ENCODE results near the gene PLCL2. TPM values are rescaled to one million over a fixed set of nuclear protein-coding genes. Genes with fewer than 3 reads are reported as not detected.

The PLCL2 gene
- total and polyA plus RNA-seq, 10 of the 15 experiments (the other 5 are each of a cell fraction or from before 2014, with no cell fraction given) = 7.5 to 37.3 (median 21.7) TPM

GRCh38 chr3:16929311-16929710, 44.6 kb downstream of the PLCL2 start:
- H3K9me3 ChIP-seq (replicated peaks; ENCODE audit: control insufficient read depth, insufficient read depth, low read length) = peaks cover 14% of the 10 kb centered on the region
- H3K27ac ChIP-seq (ENCODE audit: control insufficient read depth, insufficient read depth) = peak overlapping the region; percentile 63
- RAD21 ChIA-PET (ENCODE audit: unreplicated experiment) = interaction anchor here (0.7 to 3.4 kb wide), 2 partner anchors 11 to 21 kb away, joined by 3 to 34 read pairs; no protein-coding TSS in a partner anchor
- DNase-seq (ENCODE audit: low read depth, low spot score) (no peak), FAIRE-seq (no peak), ATAC-seq (no peak)
- CTCF ChIA-PET = interaction anchor here (0.6 to 3.5 kb wide), 5 partner anchors 12 to 1669 kb away, joined by 3 to 52 read pairs (median 12); no protein-coding TSS in a partner anchor
- H4K20me1 ChIP-seq (ENCODE audit: control insufficient read depth, insufficient read depth) = no peaks in the 10 kb centered on the region
- peaks cover 83% of the 10 kb centered on the region for H3K79me2 ChIP-seq (ENCODE audit: control insufficient read depth, insufficient read depth, low read length)
- peaks cover 67% of the 10 kb centered on the region for H3K4me1 ChIP-seq (ENCODE audit: control insufficient read depth, insufficient read depth, low read length)
- intact Hi-C loops (cut with micrococcal nuclease; ENCODE audit: unreplicated experiment) (loop anchor here (5.0 kb wide), 5 partner anchors 42 to 303 kb away; no protein-coding TSS in a partner anchor), in situ Hi-C loops (cut with MboI) (no loop called here)
- TF ChIP-seq PML (IDR thresholded peaks at IDR 0.05; ENCODE audit: low read length) (peak; percentile 51; the same call in 1 of the 2 replicates), E2F8 (IDR thresholded peaks at IDR 0.05; ENCODE audit: low read depth, partially characterized antibody) (no peak)
- BruUV-seq (replicated peaks) = no TSS peak
- SMC1A ChIA-PET (ENCODE audit: uncharacterized antibody, unreplicated experiment) = interaction anchor here (1.1 to 5.3 kb wide), 11 partner anchors 9 to 304 kb away, joined by 3 to 51 read pairs (median 10); no protein-coding TSS in a partner anchor
- H3K4me2 ChIP-seq (ENCODE audit: control insufficient read depth, insufficient read depth) = peak overlapping the region; percentile 78
- peaks cover 2% of the 10 kb centered on the region in 2 experiments for H3K36me3 ChIP-seq (ENCODE audit: control insufficient read depth in 2 of 2, insufficient read depth in 2 of 2, low read length in 1 of 2)
- no peaks in the 10 kb centered on the region for H3K27me3 ChIP-seq (replicated peaks in 1 of 2; ENCODE audit: control insufficient read depth in 2 of 2, insufficient read depth in 2 of 2, low read length in 1 of 2)
- POLR2A ChIA-PET = interaction anchor here (1.2 to 2.5 kb wide), 3 partner anchors 11 to 95 kb away, joined by 3 to 12 read pairs (median 8); no protein-coding TSS in a partner anchor
- peak overlapping the region; percentile 18; the same call in 1 of the 2 replicates for H3K4me3 ChIP-seq
- no peak overlapping the region for H2AFZ ChIP-seq (ENCODE audit: control insufficient read depth, low read depth, low read length)
- 97% methylated on average over 2 of the region's 2 CpGs for WGBS (ENCODE audit: insufficient coverage, insufficient replicate concordance, low lambda C conversion rate, missing lambda C conversion rate)
- peak overlapping the region; percentile 1; the same call in 1 of the 2 replicates for H3K9ac ChIP-seq (ENCODE audit: control insufficient read depth, insufficient read depth, low read length)

- Histone ChIP-seq H3K4me3 (peak overlapping the region; percentile 42), H3K79me2 (ENCODE audit: control insufficient read depth, insufficient read depth, low read length) (peaks cover 86% of the 10 kb centered on the region), H3K36me3 (ENCODE audit: control insufficient read depth in 2 of 2, insufficient read depth in 2 of 2, low read length in 1 of 2) (peaks cover 2% of the 10 kb centered on the region in 2 experiments), H3K27ac (ENCODE audit: control insufficient read depth, insufficient read depth) (peak overlapping the region; percentile 75), H3K4me1 (ENCODE audit: control insufficient read depth, insufficient read depth, low read length) (peaks cover 62% of the 10 kb centered on the region), H3K9ac (ENCODE audit: control insufficient read depth, insufficient read depth, low read length) (peak overlapping the region; percentile 45), H2AFZ (ENCODE audit: control insufficient read depth, low read depth, low read length) (peak overlapping the region; percentile 19; the same call in 1 of the 2 replicates), H3K4me2 (ENCODE audit: control insufficient read depth, insufficient read depth) (peak overlapping the region; percentile 88), H3K27me3 (replicated peaks in 1 of 2; ENCODE audit: control insufficient read depth in 2 of 2, insufficient read depth in 2 of 2, low read length in 1 of 2) (no peaks in the 10 kb centered on the region), H4K20me1 (ENCODE audit: control insufficient read depth, insufficient read depth) (no peaks in the 10 kb centered on the region), H3K9me3 (replicated peaks; ENCODE audit: control insufficient read depth, insufficient read depth, low read length) (peaks cover 10% of the 10 kb centered on the region; the same call in 2 of the 3 replicates)
- 48% methylated on average over 7 of the region's 7 CpGs for WGBS (ENCODE audit: insufficient coverage, insufficient replicate concordance, low lambda C conversion rate, missing lambda C conversion rate)
- ChIA-PET POLR2A (no interaction called here), RAD21 (ENCODE audit: unreplicated experiment) (no interaction called here), SMC1A (ENCODE audit: uncharacterized antibody, unreplicated experiment) (interaction anchor here (0.6 kb wide), 1 partner anchor 264 kb away, joined by 3 read pairs; no protein-coding TSS in a partner anchor), CTCF (no interaction called here)
- no peak for FAIRE-seq
- peak; percentile 33 for ATAC-seq
- BruUV-seq (replicated peaks) = no TSS peak
- peak; percentile 32; the same call in 1 of the 2 replicates for TF ChIP-seq CREB1 (IDR thresholded peaks at IDR 0.05; ENCODE audit: low read depth)
- TF ChIP-seq RBBP5 (conservative IDR thresholded peaks at IDR 0.05) = no peak
- no peak for TF ChIP-seq RCOR1 (conservative IDR thresholded peaks at IDR 0.05; ENCODE audit: low read depth, low read length)
- no peak for TF ChIP-seq MTA2 (IDR thresholded peaks at IDR 0.05; ENCODE audit: low read depth)
- TF ChIP-seq HDGF (IDR thresholded peaks at IDR 0.05) = no peak
- TF ChIP-seq RUNX3 (IDR thresholded peaks at IDR 0.05; ENCODE audit: low read length) = 0 out of 2 replicates have a peak, but pooled peaks have one; percentile 6
- TF ChIP-seq NFIC (IDR thresholded peaks at IDR 0.05; ENCODE audit: low read depth, low read length) = 0 out of 2 replicates have a peak, but pooled peaks have one; percentile 20
- intact Hi-C loops (cut with micrococcal nuclease; ENCODE audit: unreplicated experiment) = no loop called here
- no peak for DNase-seq (ENCODE audit: low read depth, low spot score)
- in situ Hi-C loops (cut with MboI) = no loop called here
These were observed 48.1 kb downstream of the PLCL2 start for GRCh38 chr3:16932877-16933276.

All from GM12878 (cell line).